ENCODE data around the gene CLMN. TPM values are rescaled to one million over a fixed set of nuclear protein-coding genes. Genes with fewer than 3 reads are reported as not detected.

The CLMN gene
- total RNA-seq, 2 experiments from 2014 or later: 0.75 to 1.5 TPM

DNA sequence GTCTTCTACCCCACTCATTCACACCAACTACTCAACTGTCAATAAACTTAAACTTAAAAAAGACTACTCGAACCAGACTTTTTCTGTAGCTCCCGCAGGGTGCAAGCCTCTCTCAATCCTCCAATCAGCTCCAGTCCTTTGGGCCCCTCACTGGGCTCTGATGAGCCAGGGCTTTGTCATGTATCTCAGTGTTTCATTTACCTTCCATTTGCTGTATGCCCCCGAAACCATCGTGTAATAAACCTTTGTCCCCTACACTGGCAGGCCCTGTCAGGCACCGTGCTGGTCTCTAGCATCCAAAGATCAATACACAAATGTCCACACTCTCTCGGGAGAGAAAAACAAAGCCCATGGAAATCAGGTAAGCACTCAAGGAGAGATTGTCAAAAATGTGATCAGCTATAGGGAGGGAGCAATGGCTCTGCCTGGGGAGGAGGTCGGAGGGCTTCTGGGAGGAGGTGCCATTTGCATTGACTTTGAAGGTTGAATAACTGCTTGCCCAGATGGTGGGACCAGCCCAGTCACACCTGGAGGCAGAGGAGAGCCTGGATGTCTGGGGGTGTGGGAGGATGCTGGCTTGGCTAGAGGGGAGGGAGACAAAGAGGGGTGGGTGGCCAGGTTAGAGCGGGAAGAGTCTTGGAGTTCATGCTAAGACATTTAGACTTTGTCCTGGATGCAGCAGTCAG, 120.3 kb downstream of the CLMN start:
- POLR2A ChIA-PET: no interaction called here
- no peak for DNase-seq
- no peak for ATAC-seq
- CTCF ChIA-PET: no interaction called here
- Mint-ChIP-seq H3K4me3 (no peak overlapping the region), H3K27me3 (peaks cover 2% of the 10 kb centered on the region), H3K9me3 (ENCODE audit: low read depth) (no peaks in the 10 kb centered on the region), H3K27ac (no peak overlapping the region), H3K36me3 (ENCODE audit: low read depth) (no peaks in the 10 kb centered on the region), H3K4me1 (peaks cover 2% of the 10 kb centered on the region)
- intact Hi-C loops (cut with DNase I, micrococcal nuclease): loop anchor here in 1 of 2 experiments (10.0 kb wide), 1 partner anchor 505 kb away; no protein-coding TSS in a partner anchor

DNA sequence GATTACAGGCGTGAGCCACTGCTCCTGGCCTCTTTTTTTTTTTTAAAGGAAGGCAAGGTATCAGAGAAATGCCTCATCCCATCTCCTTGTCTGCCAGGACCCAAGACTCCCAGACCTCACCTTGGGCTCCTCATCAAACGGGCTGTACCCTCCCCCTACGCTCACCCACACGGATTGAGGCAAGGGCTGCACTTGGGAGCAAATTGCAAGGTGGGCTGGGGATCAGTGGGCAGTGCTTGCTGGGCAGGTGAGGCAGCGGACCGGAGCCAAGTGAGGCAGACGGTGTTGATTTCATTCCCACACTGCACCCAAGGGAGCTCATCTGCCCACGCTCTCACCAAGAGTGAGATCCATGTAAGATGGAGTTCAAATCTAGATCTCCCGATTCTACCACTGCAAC, 121.4 kb downstream of the CLMN start:
- ATAC-seq: no peak
- Mint-ChIP-seq H3K4me1 (peaks cover 2% of the 10 kb centered on the region), H3K9me3 (ENCODE audit: low read depth) (no peaks in the 10 kb centered on the region), H3K27me3 (peaks cover 2% of the 10 kb centered on the region), H3K36me3 (ENCODE audit: low read depth) (no peaks in the 10 kb centered on the region), H3K27ac (no peak overlapping the region), H3K4me3 (no peak overlapping the region)
- DNase-seq: no peak
- intact Hi-C loops (cut with DNase I, micrococcal nuclease): loop anchor here in 1 of 2 experiments (10.0 kb wide), 1 partner anchor 504 kb away; no protein-coding TSS in a partner anchor
- POLR2A ChIA-PET: no interaction called here
- CTCF ChIA-PET: no interaction called here

DNA sequence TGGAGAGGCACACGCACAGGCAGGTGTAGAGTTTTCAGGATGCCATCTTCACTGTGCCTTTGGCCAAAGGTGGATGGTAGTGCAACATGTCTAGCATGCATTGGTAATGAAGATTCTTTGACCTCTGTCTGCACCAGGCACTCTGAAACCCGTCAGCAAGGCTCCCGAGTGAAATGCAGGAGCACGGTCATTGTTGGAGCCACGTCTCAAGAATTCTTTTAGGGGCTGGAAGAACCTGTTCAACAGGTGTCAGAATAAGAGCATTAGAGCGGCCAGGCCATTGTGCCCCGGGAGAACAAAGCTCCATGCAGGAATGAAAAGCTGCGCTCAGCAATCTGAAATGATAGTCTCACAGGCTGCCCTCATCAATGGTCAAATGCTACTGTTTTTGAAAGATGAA, 122.2 kb downstream of the CLMN start:
- H3K36me3 Mint-ChIP-seq (ENCODE audit: low read depth): no peaks in the 10 kb centered on the region
- no peak overlapping the region for H3K4me3 Mint-ChIP-seq
- DNase-seq (no peak), ATAC-seq (no peak)
- ChIA-PET POLR2A (no interaction called here), CTCF (no interaction called here)
- H3K27ac Mint-ChIP-seq: no peak overlapping the region
- peaks cover 2% of the 10 kb centered on the region for H3K27me3 Mint-ChIP-seq
- peaks cover 2% of the 10 kb centered on the region for H3K4me1 Mint-ChIP-seq
- no peaks in the 10 kb centered on the region for H3K9me3 Mint-ChIP-seq (ENCODE audit: low read depth)
- intact Hi-C loops (cut with DNase I, micrococcal nuclease): loop anchor here in 1 of 2 experiments (10.0 kb wide), 1 partner anchor 503 kb away; no protein-coding TSS in a partner anchor

- POLR2A ChIA-PET: interaction anchor here (0.7 kb wide), 1 partner anchor 41 kb away, joined by 4 read pairs; no protein-coding TSS in a partner anchor
- intact Hi-C loops (cut with DNase I, micrococcal nuclease): loop anchor here (1.0 to 10.0 kb wide), 3 partner anchors 479 to 508 kb away; no protein-coding TSS in a partner anchor
- CTCF ChIA-PET: interaction anchor here (0.6 to 1.9 kb wide), 6 partner anchors 9 to 165 kb away, joined by 3 to 7 read pairs (median 4); no protein-coding TSS in a partner anchor
Measured at GRCh38 chr14:95196826-95197545, 122.7 kb downstream of the CLMN start.

GRCh38 chr14:95196268-95196667, 123.4 kb downstream of the CLMN start:
- peaks cover 2% of the 10 kb centered on the region for H3K4me1 Mint-ChIP-seq
- DNase-seq (peak; percentile 14), ATAC-seq (peak; percentile 78)
- CTCF ChIA-PET: interaction anchor here (0.5 to 1.9 kb wide), 12 partner anchors 9 to 293 kb away, joined by 3 to 7 read pairs (median 4); no protein-coding TSS in a partner anchor
- no peaks in the 10 kb centered on the region for H3K36me3 Mint-ChIP-seq (ENCODE audit: low read depth)
- intact Hi-C loops (cut with DNase I, micrococcal nuclease): loop anchor here (1.0 to 10.0 kb wide), 3 partner anchors 478 to 507 kb away; no protein-coding TSS in a partner anchor
- H3K27ac Mint-ChIP-seq: no peak overlapping the region
- H3K4me3 Mint-ChIP-seq: no peak overlapping the region
- H3K9me3 Mint-ChIP-seq (ENCODE audit: low read depth): no peaks in the 10 kb centered on the region
- H3K27me3 Mint-ChIP-seq: peaks cover 2% of the 10 kb centered on the region
- POLR2A ChIA-PET: interaction anchor here (0.5 to 0.7 kb wide), 2 partner anchors 40 to 116 kb away, joined by 3 to 4 read pairs; no protein-coding TSS in a partner anchor

More at GRCh38 chr14:95196826-95197545, 122.7 kb downstream of the CLMN start:
- peaks cover 2% of the 10 kb centered on the region for H3K27me3 Mint-ChIP-seq
- DNase-seq (no peak), ATAC-seq (no peak)
- H3K4me1 Mint-ChIP-seq: peaks cover 2% of the 10 kb centered on the region
- no peaks in the 10 kb centered on the region for H3K9me3 Mint-ChIP-seq (ENCODE audit: low read depth)
- no peaks in the 10 kb centered on the region for H3K36me3 Mint-ChIP-seq (ENCODE audit: low read depth)
- H3K27ac Mint-ChIP-seq: no peak overlapping the region
- H3K4me3 Mint-ChIP-seq: no peak overlapping the region

GRCh38 chr14:95195031-95195430, 124.7 kb downstream of the CLMN start:
- H3K9me3 Mint-ChIP-seq (ENCODE audit: low read depth): no peaks in the 10 kb centered on the region
- POLR2A ChIA-PET: no interaction called here
- no peak overlapping the region for H3K27ac Mint-ChIP-seq
- intact Hi-C loops (cut with DNase I, micrococcal nuclease): loop anchor here in 1 of 2 experiments (10.0 kb wide), 1 partner anchor 500 kb away; no protein-coding TSS in a partner anchor
- H3K4me1 Mint-ChIP-seq: peaks cover 2% of the 10 kb centered on the region
- no peak overlapping the region for H3K4me3 Mint-ChIP-seq
- H3K36me3 Mint-ChIP-seq (ENCODE audit: low read depth): no peaks in the 10 kb centered on the region
- no peak for ATAC-seq
- no peak for DNase-seq
- peaks cover 5% of the 10 kb centered on the region for H3K27me3 Mint-ChIP-seq
- CTCF ChIA-PET: interaction anchor here (1.7 kb wide), 1 partner anchor 11 kb away, joined by 7 read pairs; no protein-coding TSS in a partner anchor

DNA sequence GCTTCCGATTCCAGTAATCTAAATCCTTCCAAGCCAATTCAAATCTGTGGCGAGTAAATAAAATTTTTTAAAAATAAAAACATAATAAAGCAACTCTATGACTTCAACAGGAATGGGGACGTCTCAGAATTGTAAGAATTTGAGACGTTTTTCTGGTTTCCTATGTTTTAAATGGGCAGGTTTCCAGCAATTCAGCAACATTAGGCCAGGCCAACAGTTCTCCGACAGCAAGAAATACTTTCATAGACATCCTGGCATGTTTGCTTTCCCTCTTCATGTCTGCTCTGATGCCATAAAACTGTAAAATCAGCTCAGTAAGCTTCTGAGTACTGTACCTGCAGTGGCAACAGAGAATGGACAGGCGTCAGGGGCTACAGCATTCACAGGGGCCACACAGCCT, 126.6 kb downstream of the CLMN start:
- DNase-seq (no peak), ATAC-seq (no peak)
- Mint-ChIP-seq H3K27ac (no peak overlapping the region), H3K9me3 (ENCODE audit: low read depth) (no peaks in the 10 kb centered on the region), H3K36me3 (ENCODE audit: low read depth) (no peaks in the 10 kb centered on the region), H3K27me3 (peaks cover 5% of the 10 kb centered on the region), H3K4me3 (no peak overlapping the region), H3K4me1 (peaks cover 2% of the 10 kb centered on the region)
- intact Hi-C loops (cut with DNase I, micrococcal nuclease): loop anchor here in 1 of 2 experiments (10.0 kb wide), 1 partner anchor 498 kb away; no protein-coding TSS in a partner anchor
- ChIA-PET CTCF (no interaction called here), POLR2A (no interaction called here)

DNA sequence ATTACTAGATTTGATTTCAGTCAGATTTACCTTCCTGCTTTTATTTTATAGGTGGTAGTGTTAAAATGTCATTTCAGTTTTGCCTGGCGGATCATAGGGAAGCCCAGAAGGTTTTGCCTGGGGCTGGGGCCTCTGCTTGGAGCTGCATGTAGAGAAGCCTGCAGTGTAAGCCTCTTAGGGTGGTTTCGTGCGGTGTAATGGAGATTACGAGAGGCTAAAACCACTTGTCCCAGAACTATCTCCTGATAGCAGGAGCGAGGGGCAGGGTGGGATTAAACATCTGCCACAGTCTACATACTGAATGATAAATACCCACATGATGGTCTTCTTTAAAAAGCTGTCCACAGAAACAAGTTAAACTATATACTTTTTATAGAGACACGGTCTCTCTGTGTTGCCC, 127.4 kb downstream of the CLMN start:
- ATAC-seq (no peak), DNase-seq (no peak)
- POLR2A ChIA-PET: no interaction called here
- Mint-ChIP-seq H3K4me1 (peaks cover 2% of the 10 kb centered on the region), H3K9me3 (ENCODE audit: low read depth) (no peaks in the 10 kb centered on the region), H3K27ac (no peak overlapping the region), H3K4me3 (no peak overlapping the region), H3K36me3 (ENCODE audit: low read depth) (no peaks in the 10 kb centered on the region), H3K27me3 (peaks cover 5% of the 10 kb centered on the region)
- intact Hi-C loops (cut with DNase I, micrococcal nuclease): loop anchor here in 1 of 2 experiments (10.0 kb wide), 1 partner anchor 498 kb away; no protein-coding TSS in a partner anchor
- CTCF ChIA-PET: no interaction called here

DNA sequence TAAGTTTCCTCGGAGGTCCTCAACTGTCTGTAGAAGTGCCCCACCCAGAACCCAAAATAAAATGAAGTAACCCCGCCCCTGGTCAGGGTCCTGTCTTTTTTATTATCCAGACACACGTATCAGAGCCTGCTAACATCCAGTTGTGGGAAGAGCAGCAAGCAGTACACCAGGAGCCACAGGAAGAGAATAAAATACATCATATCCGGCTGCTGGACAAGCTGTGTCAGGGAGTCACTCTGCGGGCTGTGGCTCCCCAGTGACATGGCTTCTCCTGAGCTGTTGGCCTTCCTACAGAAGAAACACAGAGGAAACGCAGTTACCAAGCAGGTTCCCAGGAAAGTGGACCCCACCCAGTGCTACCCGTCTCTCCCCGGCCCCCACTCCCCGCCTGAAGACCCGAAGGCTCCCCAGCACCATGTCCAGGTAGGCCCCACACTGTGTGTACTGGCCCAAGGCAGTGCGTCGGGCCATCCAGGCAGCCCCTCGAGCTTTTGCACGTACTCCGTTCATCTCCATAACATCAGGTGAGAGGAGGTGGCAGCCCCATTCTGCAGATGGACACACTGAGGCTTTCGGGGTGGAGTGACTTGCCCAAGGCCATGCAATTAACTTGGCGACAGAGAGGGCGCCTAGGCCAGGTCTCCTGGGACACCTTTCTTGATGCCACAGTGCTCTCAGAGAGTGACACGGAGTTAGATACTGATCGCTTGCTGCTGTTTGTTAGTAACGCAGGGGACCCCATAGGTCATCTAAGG, 128.1 kb downstream of the CLMN start:
- no peaks in the 10 kb centered on the region for H3K9me3 Mint-ChIP-seq (ENCODE audit: low read depth)
- peaks cover 8% of the 10 kb centered on the region for H3K27me3 Mint-ChIP-seq
- no peak overlapping the region for H3K27ac Mint-ChIP-seq
- H3K4me1 Mint-ChIP-seq: peaks cover 2% of the 10 kb centered on the region
- ATAC-seq (no peak), DNase-seq (no peak)
- H3K4me3 Mint-ChIP-seq: no peak overlapping the region
- intact Hi-C loops (cut with DNase I, micrococcal nuclease): loop anchor here in 1 of 2 experiments (10.0 kb wide), 1 partner anchor 497 kb away; no protein-coding TSS in a partner anchor
- no peaks in the 10 kb centered on the region for H3K36me3 Mint-ChIP-seq (ENCODE audit: low read depth)
- CTCF ChIA-PET: no interaction called here
- POLR2A ChIA-PET: no interaction called here

DNA sequence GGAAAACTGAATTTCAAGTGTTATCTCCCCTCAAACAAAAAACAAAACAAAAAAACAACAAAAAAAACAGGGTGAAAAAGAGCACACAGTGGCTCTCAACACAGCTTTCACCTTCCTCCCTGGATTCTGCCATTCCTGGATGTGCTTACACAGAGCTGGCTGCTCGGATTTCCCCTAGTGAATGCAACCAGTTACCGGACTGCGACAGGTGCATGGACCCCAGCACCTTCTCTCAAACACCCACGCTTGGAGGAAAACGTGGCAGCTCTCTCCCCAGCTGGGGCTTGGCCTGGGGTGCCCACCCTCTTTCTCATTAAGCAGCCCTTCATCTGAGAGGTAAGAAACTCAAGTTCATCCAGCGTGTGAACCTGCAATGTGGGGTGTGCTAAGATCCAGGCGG, 128.9 kb downstream of the CLMN start:
- ChIA-PET POLR2A (no interaction called here), CTCF (interaction anchor here (1.1 kb wide), 1 partner anchor 17 kb away, joined by 3 read pairs; no protein-coding TSS in a partner anchor)
- no peak for DNase-seq
- no peaks in the 10 kb centered on the region for H3K9me3 Mint-ChIP-seq (ENCODE audit: low read depth)
- intact Hi-C loops (cut with DNase I, micrococcal nuclease): loop anchor here in 1 of 2 experiments (10.0 kb wide), 1 partner anchor 496 kb away; no protein-coding TSS in a partner anchor
- H3K4me1 Mint-ChIP-seq: no peaks in the 10 kb centered on the region
- H3K36me3 Mint-ChIP-seq (ENCODE audit: low read depth): no peaks in the 10 kb centered on the region
- H3K27me3 Mint-ChIP-seq: peaks cover 13% of the 10 kb centered on the region
- no peak for ATAC-seq
- no peak overlapping the region for H3K4me3 Mint-ChIP-seq
- H3K27ac Mint-ChIP-seq: no peak overlapping the region

All from activated CD4-positive, alpha-beta T cell treated with anti-CD3 and anti-CD28 coated beads for 36 hours (primary cell).